ENCODE measurements around the gene ITPR2.
"Not testable (repeated sequence)": the region's sequence is repeated elsewhere in the genome, so short reads cannot be mapped to it uniquely, and the experiment has no call there.

Gene ITPR2

GRCh38 chr12:26633591-26634210 is 199.3 kb downstream of the ITPR2 start:
- in situ Hi-C loops (cut with HindIII; ENCODE audit: low sequenced_read_pairs), result no loop called here

- in situ Hi-C loops (cut with HindIII; ENCODE audit: low sequenced_read_pairs), result no loop called here
These were observed 200.2 kb downstream of the ITPR2 start for GRCh38 chr12:26632756-26633155.

- in situ Hi-C loops (cut with HindIII; ENCODE audit: low sequenced_read_pairs), result no loop called here
These were observed 201.1 kb downstream of the ITPR2 start for GRCh38 chr12:26631846-26632245.

- in situ Hi-C loops (cut with HindIII; ENCODE audit: low sequenced_read_pairs), result no loop called here
These were observed 202.4 kb downstream of the ITPR2 start for GRCh38 chr12:26630546-26631027.

- in situ Hi-C loops (cut with HindIII; ENCODE audit: low sequenced_read_pairs), result no loop called here
These were observed 203.1 kb downstream of the ITPR2 start for GRCh38 chr12:26629864-26630263.

- in situ Hi-C loops (cut with HindIII; ENCODE audit: low sequenced_read_pairs), result no loop called here
These were observed 204.8 kb downstream of the ITPR2 start for GRCh38 chr12:26628234-26628633.

- in situ Hi-C loops (cut with HindIII; ENCODE audit: low sequenced_read_pairs), result no loop called here
These were observed 205.7 kb downstream of the ITPR2 start for GRCh38 chr12:26627335-26627734.

- in situ Hi-C loops (cut with HindIII; ENCODE audit: low sequenced_read_pairs), result no loop called here
These were observed 209.9 kb downstream of the ITPR2 start for GRCh38 chr12:26623136-26623535.

- in situ Hi-C loops (cut with HindIII; ENCODE audit: low sequenced_read_pairs), result no loop called here
These were observed 210.4 kb downstream of the ITPR2 start for GRCh38 chr12:26622601-26623000.

- in situ Hi-C loops (cut with HindIII; ENCODE audit: low sequenced_read_pairs), result no loop called here
These were observed 211.1 kb downstream of the ITPR2 start for GRCh38 chr12:26621932-26622331.

GRCh38 chr12:26620907-26621306 is 212.1 kb downstream of the ITPR2 start:
- in situ Hi-C loops (cut with HindIII; ENCODE audit: low sequenced_read_pairs), result no loop called here

GRCh38 chr12:26617513-26617912 is 215.5 kb downstream of the ITPR2 start:
- in situ Hi-C loops (cut with HindIII; ENCODE audit: low sequenced_read_pairs), result no loop called here

GRCh38 chr12:26614011-26614616 is 218.9 kb downstream of the ITPR2 start:
- in situ Hi-C loops (cut with HindIII; ENCODE audit: low sequenced_read_pairs), result no loop called here

- in situ Hi-C loops (cut with HindIII; ENCODE audit: low sequenced_read_pairs), result no loop called here
These were observed 220.8 kb downstream of the ITPR2 start for GRCh38 chr12:26612203-26612602.

- in situ Hi-C loops (cut with HindIII; ENCODE audit: low sequenced_read_pairs), result no loop called here
These were observed 221.4 kb downstream of the ITPR2 start for GRCh38 chr12:26611598-26611997.

GRCh38 chr12:26610774-26611173 is 222.2 kb downstream of the ITPR2 start:
- in situ Hi-C loops (cut with HindIII; ENCODE audit: low sequenced_read_pairs), result no loop called here

- in situ Hi-C loops (cut with HindIII; ENCODE audit: low sequenced_read_pairs), result no loop called here
These were observed 223.0 kb downstream of the ITPR2 start for GRCh38 chr12:26609986-26610385.

- in situ Hi-C loops (cut with HindIII; ENCODE audit: low sequenced_read_pairs), result no loop called here
These were observed 224.3 kb downstream of the ITPR2 start for GRCh38 chr12:26608706-26609105.

- in situ Hi-C loops (cut with HindIII; ENCODE audit: low sequenced_read_pairs), result no loop called here
These were observed 224.7 kb downstream of the ITPR2 start for GRCh38 chr12:26608273-26608672.

GRCh38 chr12:26606911-26607310 is 226.1 kb downstream of the ITPR2 start:
- in situ Hi-C loops (cut with HindIII; ENCODE audit: low sequenced_read_pairs), result no loop called here

- in situ Hi-C loops (cut with HindIII; ENCODE audit: low sequenced_read_pairs), result not testable (repeated sequence)
These were observed 228.2 kb downstream of the ITPR2 start for GRCh38 chr12:26604813-26605212.

- in situ Hi-C loops (cut with HindIII; ENCODE audit: low sequenced_read_pairs), result no loop called here
These were observed 233.8 kb downstream of the ITPR2 start for GRCh38 chr12:26599096-26599695.
